ENCODE data around the gene BSN.

- TF ChIP-seq, protein P1, sequence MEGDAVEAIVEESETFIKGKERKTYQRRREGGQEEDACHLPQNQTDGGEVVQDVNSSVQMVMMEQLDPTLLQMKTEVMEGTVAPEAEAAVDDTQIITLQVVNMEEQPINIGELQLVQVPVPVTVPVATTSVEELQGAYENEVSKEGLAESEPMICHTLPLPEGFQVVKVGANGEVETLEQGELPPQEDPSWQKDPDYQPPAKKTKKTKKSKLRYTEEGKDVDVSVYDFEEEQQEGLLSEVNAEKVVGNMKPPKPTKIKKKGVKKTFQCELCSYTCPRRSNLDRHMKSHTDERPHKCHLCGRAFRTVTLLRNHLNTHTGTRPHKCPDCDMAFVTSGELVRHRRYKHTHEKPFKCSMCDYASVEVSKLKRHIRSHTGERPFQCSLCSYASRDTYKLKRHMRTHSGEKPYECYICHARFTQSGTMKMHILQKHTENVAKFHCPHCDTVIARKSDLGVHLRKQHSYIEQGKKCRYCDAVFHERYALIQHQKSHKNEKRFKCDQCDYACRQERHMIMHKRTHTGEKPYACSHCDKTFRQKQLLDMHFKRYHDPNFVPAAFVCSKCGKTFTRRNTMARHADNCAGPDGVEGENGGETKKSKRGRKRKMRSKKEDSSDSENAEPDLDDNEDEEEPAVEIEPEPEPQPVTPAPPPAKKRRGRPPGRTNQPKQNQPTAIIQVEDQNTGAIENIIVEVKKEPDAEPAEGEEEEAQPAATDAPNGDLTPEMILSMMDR (IDR thresholded peaks at IDR 0.05) = no peak
- TF ChIP-seq EP300 (IDR thresholded peaks at IDR 0.05) (no peak), POLR2AphosphoS5 (IDR thresholded peaks at IDR 0.05) (no peak), POLR2A (IDR thresholded peaks at IDR 0.05) (no peak)
Observed at GRCh38 chr3:49611291-49611690, 57.0 kb downstream of the BSN start.

All from gastroesophageal sphincter (tissue), 3 donors.